GM21515 (cell line): ENCODE data around the gene PSMD8.
"Not testable (repeated sequence)": the region's sequence is repeated elsewhere in the genome, so short reads cannot be mapped to it uniquely, and the experiment has no call there.

ENCODE experiments used
- ATAC-seq: cut with Tn5 transposase; IDR thresholded peaks from one replicate; pipeline ENCODE4 v1.9.1; 2021; ENCODE audit not compliant: unreplicated experiment

PSMD8 gene

GRCh38 chr19:38361633-38362075 lies 12.7 kb upstream of the PSMD8 start:
- ATAC-seq = no peak

DNA sequence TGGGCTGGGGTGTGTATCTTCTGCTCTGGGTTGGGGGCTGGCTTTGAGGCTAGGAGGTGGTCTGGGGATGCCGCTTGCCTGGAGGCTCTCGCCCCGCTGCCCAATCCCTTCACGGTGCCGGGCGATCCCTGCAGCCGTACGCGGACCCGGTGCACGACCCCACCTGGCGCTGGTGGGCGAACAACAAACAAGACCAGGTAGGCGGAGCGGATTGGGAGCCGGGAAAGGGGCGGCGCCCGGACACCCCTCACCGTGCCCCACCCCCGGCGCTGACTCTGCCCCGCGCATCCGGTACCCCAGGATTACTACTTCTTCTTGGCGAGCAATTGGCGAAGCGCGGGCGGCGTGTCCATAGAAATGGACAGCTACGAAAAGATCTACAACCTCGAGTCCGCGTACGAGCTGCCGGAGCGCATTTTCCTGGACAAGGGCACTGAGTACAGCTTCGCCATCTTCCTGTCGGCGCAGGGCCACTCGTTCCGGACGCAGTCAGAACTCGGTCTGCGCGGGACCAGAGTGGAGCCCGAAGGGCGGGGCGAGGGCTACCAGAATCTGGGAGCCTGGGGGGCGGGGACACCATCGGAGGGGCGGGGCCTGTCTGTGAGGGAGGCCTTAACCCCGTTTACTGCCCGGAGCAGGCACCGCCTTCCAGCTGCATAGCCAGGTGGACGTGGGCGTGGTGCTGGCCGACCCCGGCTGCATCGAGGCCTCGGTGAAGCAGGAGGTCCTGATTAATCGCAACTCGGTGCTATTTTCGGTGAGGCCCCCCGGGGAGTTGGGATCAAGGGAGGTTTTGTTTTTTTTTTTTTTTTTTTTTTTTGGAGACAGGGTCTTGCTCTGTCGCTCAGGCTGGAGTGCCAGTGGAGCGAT lies 12.1 kb upstream of the PSMD8 start:
- no peak for ATAC-seq

GRCh38 chr19:38362946-38363688 lies 11.3 kb upstream of the PSMD8 start:
- ATAC-seq = not testable (repeated sequence)

DNA sequence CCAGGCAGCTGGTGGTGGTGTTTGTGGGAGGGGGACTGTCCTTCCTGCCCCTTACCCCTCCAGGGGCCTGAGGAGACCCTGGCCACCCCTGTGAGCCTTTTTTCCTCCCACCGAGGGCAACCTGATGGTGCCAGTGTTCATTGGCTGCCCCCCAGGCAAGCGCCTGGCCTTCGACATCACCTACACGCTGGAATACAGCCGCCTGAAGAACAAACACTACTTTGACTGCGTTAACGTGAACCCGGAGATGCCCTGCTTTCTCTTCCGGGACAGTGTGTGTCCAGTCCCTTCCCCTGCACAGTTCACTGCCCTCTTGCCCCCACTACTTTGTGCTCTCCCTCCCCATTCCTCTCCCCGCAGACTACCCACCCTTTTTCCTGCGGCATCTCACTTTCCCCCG lies 7.3 kb upstream of the PSMD8 start:
- no peak for ATAC-seq

GRCh38 chr19:38369584-38369983 lies 4.8 kb upstream of the PSMD8 start:
- no peak for ATAC-seq

DNA sequence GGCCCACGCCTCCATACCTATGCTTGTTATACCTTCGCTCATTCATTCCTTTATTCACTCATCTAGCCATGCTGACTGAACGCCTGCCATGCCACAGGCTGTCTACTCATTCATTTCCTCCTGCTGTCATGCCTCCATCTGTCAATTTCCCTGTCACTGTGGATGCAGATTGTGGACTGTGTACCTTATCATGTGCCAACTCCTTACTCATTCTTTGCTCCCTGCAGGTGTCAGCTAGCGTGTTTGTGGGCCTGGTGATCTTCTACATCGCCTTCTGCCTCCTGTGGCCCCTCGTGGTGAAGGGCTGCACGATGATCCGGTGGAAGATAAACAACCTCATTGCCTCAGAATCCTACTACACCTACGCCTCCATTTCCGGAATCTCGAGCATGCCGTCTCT lies 4.1 kb upstream of the PSMD8 start:
- ATAC-seq = no peak

DNA sequence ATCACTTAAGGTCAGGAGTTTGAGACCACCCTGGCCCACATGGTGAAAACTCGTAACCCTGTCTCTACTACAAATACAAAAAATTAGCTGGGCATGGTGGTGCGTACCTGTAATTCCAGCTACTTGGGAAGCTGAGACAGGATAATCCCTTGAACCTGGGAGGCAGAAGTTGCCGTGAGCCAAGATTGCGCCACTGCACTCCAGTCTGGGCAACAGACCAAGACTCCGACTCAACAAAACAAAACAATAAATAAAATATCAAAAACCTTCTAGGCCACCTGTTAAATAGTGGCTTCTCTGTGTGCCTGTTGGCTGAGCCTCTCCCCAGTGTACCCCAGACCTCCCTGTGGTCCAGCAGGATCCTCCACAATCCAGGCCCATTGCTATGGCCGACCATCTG lies 3.3 kb upstream of the PSMD8 start:
- no peak for ATAC-seq

DNA sequence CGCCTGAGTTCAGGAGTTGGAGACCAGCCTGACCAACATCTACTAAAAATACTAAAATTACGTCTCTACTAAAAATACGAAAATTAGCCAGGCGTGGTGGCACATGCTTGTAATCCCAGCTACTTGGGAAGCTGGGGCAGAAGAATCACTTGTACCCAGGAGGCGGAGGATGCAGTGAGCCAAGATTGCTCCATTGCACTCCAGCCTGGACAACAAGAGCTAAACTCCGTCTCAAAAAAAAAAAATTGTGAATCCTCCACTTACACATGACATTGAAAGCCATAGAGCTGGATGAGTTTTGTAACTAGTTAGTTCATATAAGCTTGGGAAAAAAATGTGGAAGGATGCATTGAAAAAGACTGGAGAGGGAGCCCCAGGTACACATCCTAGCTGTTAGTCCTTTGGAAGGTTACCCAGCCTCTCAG lies 452 bp upstream of the PSMD8 start:
- ATAC-seq = no peak

DNA sequence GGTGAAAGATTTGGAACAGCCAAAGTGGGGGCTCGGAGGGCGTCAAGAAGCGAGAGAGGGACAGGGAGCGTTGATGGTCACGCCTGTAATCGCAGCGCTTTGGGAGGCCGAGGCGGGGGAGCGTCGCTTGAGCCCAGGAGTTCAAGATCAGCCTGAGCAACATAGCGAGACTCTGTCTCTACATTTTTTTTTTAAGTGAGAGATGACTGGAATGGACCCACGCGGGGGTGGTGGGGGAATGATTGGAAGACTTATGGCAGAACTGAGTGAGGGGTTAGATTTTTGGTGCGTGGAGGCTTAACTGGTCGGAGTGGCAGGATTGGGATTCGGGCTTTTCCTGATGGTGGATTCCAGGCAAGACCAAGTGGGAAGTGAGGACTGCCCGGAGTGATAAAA lies 725 bp downstream of the PSMD8 start:
- no peak for ATAC-seq

DNA sequence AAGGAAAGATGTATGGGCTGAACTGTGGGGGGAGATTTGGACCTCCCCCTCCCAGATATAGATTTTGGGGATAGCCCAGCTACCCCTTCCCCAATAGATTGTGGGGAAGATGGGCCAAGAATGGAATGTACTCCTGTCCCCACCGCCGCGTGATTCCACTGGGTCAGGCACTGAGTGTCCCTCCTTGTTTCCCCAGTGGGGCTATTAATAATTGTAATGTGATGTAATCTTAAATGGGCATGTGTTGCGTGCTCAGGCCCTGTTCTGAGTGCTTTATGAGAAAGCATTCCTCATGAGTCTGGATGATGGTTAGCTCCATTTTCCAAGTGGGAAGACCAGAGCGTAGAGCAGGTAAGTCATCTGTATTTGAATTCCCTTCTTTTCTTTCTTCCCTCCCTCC lies 1.4 kb downstream of the PSMD8 start:
- ATAC-seq = no peak

- ATAC-seq = no peak
Observed at GRCh38 chr19:38376576-38376975, 2.2 kb downstream of the PSMD8 start.

GRCh38 chr19:38377052-38377451 lies 2.7 kb downstream of the PSMD8 start:
- no peak for ATAC-seq

DNA sequence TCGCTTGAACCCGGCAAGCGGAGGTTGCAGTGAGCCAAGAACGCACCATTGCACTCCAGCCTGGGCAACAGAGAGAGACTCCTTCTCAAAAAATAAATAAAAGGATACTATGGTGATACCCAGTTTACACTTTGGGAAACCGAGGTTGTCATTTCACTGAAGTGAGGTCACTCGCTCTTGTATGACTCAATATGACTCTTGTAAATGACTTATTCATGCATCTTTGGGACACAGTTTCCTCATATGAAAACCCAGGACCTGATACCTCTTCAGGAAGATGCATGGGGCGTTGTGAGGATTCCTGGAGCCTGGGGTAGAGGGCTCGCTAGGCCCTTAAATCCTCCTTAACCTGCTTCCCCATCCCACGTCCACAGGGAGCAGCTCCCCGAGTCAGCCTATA lies 4.5 kb downstream of the PSMD8 start:
- no peak for ATAC-seq

- ATAC-seq = no peak
Observed at GRCh38 chr19:38381138-38381537, 6.8 kb downstream of the PSMD8 start.

DNA sequence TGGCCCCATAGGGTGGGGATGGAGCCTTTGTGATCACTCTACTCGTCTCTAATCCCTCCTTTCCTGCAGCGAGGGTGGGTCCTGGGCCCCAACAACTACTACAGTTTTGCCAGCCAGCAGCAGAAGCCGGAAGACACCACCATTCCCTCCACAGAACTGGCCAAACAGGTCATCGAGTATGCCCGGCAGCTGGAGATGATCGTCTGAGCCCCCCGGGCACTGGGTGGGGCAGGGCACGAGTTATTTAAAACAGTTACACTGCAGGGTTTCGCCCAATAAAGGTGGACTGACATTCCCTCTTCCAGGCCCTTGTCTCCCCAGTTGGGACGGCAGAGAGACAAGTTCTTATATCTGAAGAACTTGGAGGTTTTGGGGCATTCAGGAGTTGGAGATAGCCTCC lies 8.8 kb downstream of the PSMD8 start:
- no peak for ATAC-seq

- ATAC-seq = no peak
Observed at GRCh38 chr19:38383743-38384142, 9.4 kb downstream of the PSMD8 start.

GRCh38 chr19:38384209-38385027 lies 10.0 kb downstream of the PSMD8 start:
- ATAC-seq = no peak

- no peak for ATAC-seq
Observed at GRCh38 chr19:38385057-38385803, 10.9 kb downstream of the PSMD8 start.

DNA sequence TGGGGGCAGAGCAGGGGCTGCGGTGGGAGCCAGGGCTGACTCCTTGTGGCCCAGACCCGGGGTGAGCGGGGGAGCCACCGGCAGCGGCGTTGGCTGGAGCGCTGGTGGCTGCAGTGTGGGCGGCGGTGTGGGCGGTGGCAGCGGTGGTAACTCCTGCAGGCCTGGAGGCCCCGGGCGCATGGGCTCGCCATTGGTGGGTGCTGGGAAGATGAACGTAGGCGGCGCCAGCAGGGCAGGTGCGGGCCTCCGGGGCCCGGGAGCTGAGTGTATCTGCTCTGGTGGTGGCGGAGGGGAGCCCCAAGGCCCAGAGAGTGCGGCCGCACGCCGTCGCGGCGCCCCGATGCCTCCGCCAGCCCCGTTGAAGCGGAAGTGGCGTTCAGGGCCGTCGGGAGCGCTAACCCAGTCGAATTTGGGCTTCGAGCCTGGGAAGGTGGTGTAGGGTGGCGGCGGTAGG lies 11.5 kb downstream of the PSMD8 start:
- ATAC-seq = no peak

GRCh38 chr19:38386300-38386970 lies 12.1 kb downstream of the PSMD8 start:
- ATAC-seq = no peak
